ENCODE data around the gene COL11A1.

The COL11A1 gene

GRCh38 chr1:102899935-102900334, 208.4 kb downstream of the COL11A1 start:
- no peak for DNase-seq (ENCODE audit: low read depth)

GRCh38 chr1:102897557-102897956, 210.8 kb downstream of the COL11A1 start:
- DNase-seq (ENCODE audit: low read depth) = peak; percentile 81

- DNase-seq (ENCODE audit: low read depth) = no peak
These were observed 211.6 kb downstream of the COL11A1 start for GRCh38 chr1:102896771-102897170.

GRCh38 chr1:102896286-102896685, 212.0 kb downstream of the COL11A1 start:
- no peak for DNase-seq (ENCODE audit: low read depth)

GRCh38 chr1:102891868-102892625, 216.3 kb downstream of the COL11A1 start:
- peak; percentile 71 for DNase-seq (ENCODE audit: low read depth)

GRCh38 chr1:102886638-102887037, 221.7 kb downstream of the COL11A1 start:
- no peak for DNase-seq (ENCODE audit: low read depth)

GRCh38 chr1:102884238-102884637, 224.1 kb downstream of the COL11A1 start:
- DNase-seq (ENCODE audit: low read depth) = no peak

- DNase-seq (ENCODE audit: low read depth) = peak; percentile 69
These were observed 228.8 kb downstream of the COL11A1 start for GRCh38 chr1:102879439-102879993.

- DNase-seq (ENCODE audit: low read depth) = no peak
These were observed 232.6 kb downstream of the COL11A1 start for GRCh38 chr1:102875756-102876155.

- no peak for DNase-seq (ENCODE audit: low read depth)
These were observed 235.8 kb downstream of the COL11A1 start for GRCh38 chr1:102872526-102872925.

- DNase-seq (ENCODE audit: low read depth) = no peak
These were observed 236.2 kb downstream of the COL11A1 start for GRCh38 chr1:102872097-102872496.

GRCh38 chr1:102863704-102864103, 244.6 kb downstream of the COL11A1 start:
- no peak for DNase-seq (ENCODE audit: low read depth)

GRCh38 chr1:102861247-102861646, 247.1 kb downstream of the COL11A1 start:
- no peak for DNase-seq (ENCODE audit: low read depth)

- peak; percentile 69 for DNase-seq (ENCODE audit: low read depth)
These were observed 249.6 kb downstream of the COL11A1 start for GRCh38 chr1:102858695-102859094.

GRCh38 chr1:102857251-102857650, 251.1 kb downstream of the COL11A1 start:
- no peak for DNase-seq (ENCODE audit: low read depth)

GRCh38 chr1:102853701-102854187, 254.6 kb downstream of the COL11A1 start:
- DNase-seq (ENCODE audit: low read depth) = no peak

GRCh38 chr1:102853136-102853535, 255.2 kb downstream of the COL11A1 start:
- no peak for DNase-seq (ENCODE audit: low read depth)

- peak; percentile 66 for DNase-seq (ENCODE audit: low read depth)
These were observed 255.7 kb downstream of the COL11A1 start for GRCh38 chr1:102852613-102853012.

GRCh38 chr1:102851616-102852015, 256.7 kb downstream of the COL11A1 start:
- peak; percentile 28 for DNase-seq (ENCODE audit: low read depth)

- DNase-seq (ENCODE audit: low read depth) = no peak
These were observed 265.7 kb downstream of the COL11A1 start for GRCh38 chr1:102842606-102843005.

GRCh38 chr1:102840741-102841140, 267.6 kb downstream of the COL11A1 start:
- DNase-seq (ENCODE audit: low read depth) = no peak

- DNase-seq (ENCODE audit: low read depth) = no peak
These were observed 270.3 kb downstream of the COL11A1 start for GRCh38 chr1:102838016-102838415.

- DNase-seq (ENCODE audit: low read depth) = no peak
These were observed 270.8 kb downstream of the COL11A1 start for GRCh38 chr1:102837551-102837950.

- DNase-seq (ENCODE audit: low read depth) = no peak
These were observed 271.3 kb downstream of the COL11A1 start for GRCh38 chr1:102836991-102837390.

Data from fibroblast of gingiva (primary cell).